Measurements from ENCODE around the gene PDLIM4. TPM values are rescaled to one million over a fixed set of nuclear protein-coding genes. Genes with fewer than 3 reads are reported as not detected.

PDLIM4 gene
- total RNA-seq, 1 donor from 2014 or later = 1.2 TPM

DNA sequence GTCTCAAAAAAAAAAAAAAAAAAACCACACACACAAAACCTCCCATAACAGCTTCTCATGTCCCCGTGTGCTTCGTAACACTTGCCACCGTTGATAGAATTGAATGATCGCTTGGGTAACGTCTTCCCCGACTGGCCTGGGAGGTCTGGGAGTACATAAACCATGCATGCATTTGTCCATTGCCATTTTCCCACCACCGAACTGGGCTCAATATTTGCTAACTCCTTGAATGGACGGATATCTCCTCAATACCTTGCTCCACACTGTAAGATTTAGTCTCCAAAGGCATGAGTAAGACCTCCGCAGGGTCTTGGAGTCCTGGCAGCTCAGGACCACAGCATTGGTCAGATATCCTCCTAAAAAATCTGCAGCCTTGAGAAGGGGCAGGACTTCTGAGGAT lies 26.6 kb upstream of the PDLIM4 start:
- no peak overlapping the region for H3K4me3 Mint-ChIP-seq (ENCODE audit: low read depth)
- H3K36me3 Mint-ChIP-seq (ENCODE audit: low read depth) = peaks cover 7% of the 10 kb centered on the region
- H3K27me3 Mint-ChIP-seq (ENCODE audit: low read depth) = peaks cover 12% of the 10 kb centered on the region
- H3K4me1 Mint-ChIP-seq (ENCODE audit: low read depth) = peaks cover 33% of the 10 kb centered on the region
- intact Hi-C loops (cut with micrococcal nuclease) = no loop called here
- no peak overlapping the region for H3K27ac Mint-ChIP-seq
- H3K9me3 Mint-ChIP-seq = no peaks in the 10 kb centered on the region
- DNase-seq (ENCODE audit: low spot score) = no peak

DNA sequence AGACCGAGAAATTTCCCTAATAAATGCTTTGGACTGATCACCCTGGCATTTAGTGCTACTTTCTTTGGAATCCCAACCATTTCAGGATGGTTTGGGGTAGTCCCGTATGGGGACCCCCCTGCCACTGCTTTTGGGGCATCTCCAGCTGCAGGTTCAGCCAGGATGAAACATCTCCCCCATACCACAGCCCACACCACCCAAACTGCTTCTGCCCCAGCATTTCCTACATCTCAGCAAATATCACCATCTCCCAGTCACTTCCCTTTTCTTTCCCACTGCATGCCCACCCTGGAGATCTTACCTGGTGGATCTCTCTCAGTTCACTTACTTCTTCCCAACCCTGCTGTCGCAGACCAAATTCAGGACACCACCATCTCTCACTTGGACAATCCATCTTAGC lies 25.0 kb upstream of the PDLIM4 start:
- Mint-ChIP-seq H3K27ac (no peak overlapping the region), H3K4me3 (ENCODE audit: low read depth) (no peak overlapping the region), H3K36me3 (ENCODE audit: low read depth) (no peaks in the 10 kb centered on the region), H3K4me1 (ENCODE audit: low read depth) (peaks cover 24% of the 10 kb centered on the region), H3K27me3 (ENCODE audit: low read depth) (peaks cover 12% of the 10 kb centered on the region), H3K9me3 (no peaks in the 10 kb centered on the region)
- intact Hi-C loops (cut with micrococcal nuclease) = no loop called here
- no peak for DNase-seq (ENCODE audit: low spot score)

DNA sequence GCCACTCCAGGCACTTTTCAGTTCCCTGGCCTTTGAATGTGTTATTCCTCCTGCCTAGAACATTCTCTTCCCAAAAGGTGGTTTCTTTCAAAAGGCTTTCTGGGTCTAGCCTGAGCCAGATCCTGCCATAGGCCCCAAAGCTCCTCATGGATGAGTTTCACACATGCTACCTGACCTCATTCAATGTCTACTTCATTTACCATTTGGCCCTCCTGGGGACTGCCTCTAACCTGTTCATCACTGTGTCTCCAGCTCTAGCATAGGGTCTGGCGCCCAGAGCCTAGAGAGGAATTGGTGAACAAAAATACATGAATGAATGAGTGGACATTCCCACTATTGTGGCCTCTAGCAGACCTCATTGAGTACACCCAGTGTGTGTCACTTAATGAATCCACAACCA lies 24.4 kb upstream of the PDLIM4 start:
- Mint-ChIP-seq H3K9me3 (no peaks in the 10 kb centered on the region), H3K4me1 (ENCODE audit: low read depth) (peaks cover 27% of the 10 kb centered on the region), H3K36me3 (ENCODE audit: low read depth) (no peaks in the 10 kb centered on the region), H3K27ac (no peak overlapping the region), H3K4me3 (ENCODE audit: low read depth) (no peak overlapping the region), H3K27me3 (ENCODE audit: low read depth) (peaks cover 12% of the 10 kb centered on the region)
- intact Hi-C loops (cut with micrococcal nuclease) = no loop called here
- DNase-seq (ENCODE audit: low spot score) = no peak

DNA sequence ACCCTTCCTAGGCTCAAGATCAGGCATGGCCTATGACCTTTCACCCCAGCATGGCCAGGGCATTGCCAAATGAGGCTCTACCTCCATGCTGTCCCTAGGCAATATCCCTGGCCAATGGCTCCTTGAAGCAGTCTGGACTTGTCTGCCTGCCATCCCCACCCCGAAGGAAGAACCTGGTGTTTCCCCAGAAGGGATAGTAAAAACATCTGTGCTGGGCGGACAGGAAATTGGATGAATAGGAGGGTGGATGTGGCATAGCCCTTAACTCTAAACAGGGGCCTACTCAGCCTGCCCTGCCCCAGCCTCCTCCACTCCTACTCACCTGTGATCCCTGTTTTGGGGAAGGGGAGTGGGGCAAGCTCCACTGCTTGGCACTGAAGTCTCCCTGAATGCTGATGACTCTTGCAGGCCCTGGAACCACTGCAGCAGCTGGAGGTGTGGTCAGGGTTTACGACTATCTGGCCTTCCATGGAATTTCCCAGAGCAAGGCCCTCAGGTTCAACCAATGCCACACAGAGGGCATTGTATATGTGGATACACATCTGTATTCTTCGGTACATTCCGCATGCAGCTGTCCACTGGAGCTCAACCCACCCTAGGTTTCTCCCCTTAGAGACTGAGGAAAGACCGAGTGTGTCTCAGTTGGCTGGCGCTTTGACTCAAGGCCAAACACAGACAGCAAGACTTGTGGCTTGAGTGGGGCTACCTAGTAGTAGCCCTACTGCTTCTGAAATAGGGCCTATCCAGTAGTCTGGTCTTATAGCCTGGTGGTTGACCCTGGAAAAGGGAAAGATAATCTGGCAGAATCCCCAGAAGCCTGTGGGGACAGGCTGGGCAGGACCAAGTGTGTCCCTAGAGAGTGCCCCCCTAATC lies 23.4 kb upstream of the PDLIM4 start:
- no peak overlapping the region for H3K27ac Mint-ChIP-seq
- no peak for DNase-seq (ENCODE audit: low spot score)
- intact Hi-C loops (cut with micrococcal nuclease) = no loop called here

DNA sequence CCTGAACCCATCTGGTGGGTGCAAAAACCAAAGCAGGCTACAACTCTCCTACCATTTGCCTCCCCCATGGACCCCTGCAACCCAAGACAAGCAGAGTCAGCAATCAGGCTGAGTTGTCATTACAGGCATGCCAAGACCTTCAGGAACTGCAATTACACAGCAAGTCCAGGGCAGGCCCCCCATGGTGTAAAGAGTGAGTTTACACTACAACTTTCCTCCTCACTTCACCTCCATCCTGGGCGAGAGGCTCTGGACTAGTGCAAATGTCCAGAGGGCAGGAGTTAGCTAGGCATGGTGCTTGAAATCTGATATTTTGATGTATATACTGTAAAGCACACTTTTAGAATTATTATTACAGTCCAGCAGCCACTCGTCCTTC lies 22.8 kb upstream of the PDLIM4 start:
- H3K4me3 Mint-ChIP-seq (ENCODE audit: low read depth) = no peak overlapping the region
- no peak for DNase-seq (ENCODE audit: low spot score)
- no peak overlapping the region for H3K27ac Mint-ChIP-seq

More for the DNA sequence above, 23.4 kb upstream of the PDLIM4 start:
- Mint-ChIP-seq H3K36me3 (ENCODE audit: low read depth) (no peaks in the 10 kb centered on the region), H3K4me3 (ENCODE audit: low read depth) (no peak overlapping the region), H3K9me3 (no peaks in the 10 kb centered on the region), H3K4me1 (ENCODE audit: low read depth) (peaks cover 28% of the 10 kb centered on the region), H3K27me3 (ENCODE audit: low read depth) (peaks cover 11% of the 10 kb centered on the region)

DNA sequence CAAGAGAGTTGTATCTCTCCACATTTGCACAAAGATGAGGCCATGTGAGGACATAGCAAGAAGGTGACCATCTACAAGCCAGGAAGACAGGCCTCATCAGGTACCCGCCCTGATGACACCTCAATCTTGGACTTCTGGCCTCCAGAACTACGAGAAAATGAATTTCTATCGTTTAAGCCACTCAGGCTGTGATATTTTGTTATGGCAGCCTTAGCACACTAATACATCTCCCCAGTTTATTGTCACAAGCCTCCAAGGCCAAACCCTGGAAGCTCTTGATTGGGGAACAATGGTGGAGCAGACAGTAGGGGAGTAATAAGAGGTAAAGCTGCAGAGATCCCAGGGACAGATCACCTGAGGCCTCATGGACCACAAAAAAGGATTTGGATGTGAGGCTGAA lies 22.2 kb upstream of the PDLIM4 start:
- Mint-ChIP-seq H3K4me3 (ENCODE audit: low read depth) (no peak overlapping the region), H3K27ac (no peak overlapping the region), H3K27me3 (ENCODE audit: low read depth) (peaks cover 1% of the 10 kb centered on the region), H3K36me3 (ENCODE audit: low read depth) (no peaks in the 10 kb centered on the region), H3K9me3 (no peaks in the 10 kb centered on the region), H3K4me1 (ENCODE audit: low read depth) (peaks cover 18% of the 10 kb centered on the region)
- no peak for DNase-seq (ENCODE audit: low spot score)
- intact Hi-C loops (cut with micrococcal nuclease) = loop anchor here (5.0 kb wide), 2 partner anchors 57 to 168 kb away; partner anchors contain the start of gene SLC22A4

More for the DNA sequence above, 22.8 kb upstream of the PDLIM4 start:
- peaks cover 4% of the 10 kb centered on the region for H3K27me3 Mint-ChIP-seq (ENCODE audit: low read depth)
- no peaks in the 10 kb centered on the region for H3K9me3 Mint-ChIP-seq
- intact Hi-C loops (cut with micrococcal nuclease) = loop anchor here (5.0 kb wide), 2 partner anchors 58 to 167 kb away; partner anchors contain the start of gene SLC22A4
- H3K4me1 Mint-ChIP-seq (ENCODE audit: low read depth) = peaks cover 22% of the 10 kb centered on the region
- H3K36me3 Mint-ChIP-seq (ENCODE audit: low read depth) = no peaks in the 10 kb centered on the region

DNA sequence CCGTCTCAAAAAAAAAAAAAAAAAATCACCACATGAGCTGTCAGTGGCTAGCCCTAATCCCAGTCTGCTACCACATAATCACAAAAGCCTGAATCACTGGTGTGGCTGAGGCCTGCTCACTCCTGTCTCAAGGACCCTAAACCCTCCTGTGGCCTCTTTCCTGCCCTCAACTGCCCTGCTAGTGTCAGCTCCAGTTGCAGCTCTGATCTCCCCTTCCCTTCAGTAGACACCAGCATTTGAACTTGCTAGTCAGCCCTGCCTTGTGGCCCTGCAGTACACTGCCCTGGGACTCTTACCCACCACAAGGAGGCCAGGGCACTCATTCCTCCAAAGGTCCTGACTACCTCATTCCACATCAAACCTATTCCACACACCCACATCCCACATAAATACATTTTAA lies 20.4 kb upstream of the PDLIM4 start:
- H3K4me1 Mint-ChIP-seq (ENCODE audit: low read depth) = peaks cover 9% of the 10 kb centered on the region
- H3K4me3 Mint-ChIP-seq (ENCODE audit: low read depth) = no peak overlapping the region
- no peaks in the 10 kb centered on the region for H3K36me3 Mint-ChIP-seq (ENCODE audit: low read depth)
- peaks cover 7% of the 10 kb centered on the region for H3K9me3 Mint-ChIP-seq
- intact Hi-C loops (cut with micrococcal nuclease) = loop anchor here (5.0 kb wide), 2 partner anchors 55 to 170 kb away; partner anchors contain the start of gene SLC22A4
- H3K27me3 Mint-ChIP-seq (ENCODE audit: low read depth) = peaks cover 5% of the 10 kb centered on the region
- no peak for DNase-seq (ENCODE audit: low spot score)
- no peak overlapping the region for H3K27ac Mint-ChIP-seq

DNA sequence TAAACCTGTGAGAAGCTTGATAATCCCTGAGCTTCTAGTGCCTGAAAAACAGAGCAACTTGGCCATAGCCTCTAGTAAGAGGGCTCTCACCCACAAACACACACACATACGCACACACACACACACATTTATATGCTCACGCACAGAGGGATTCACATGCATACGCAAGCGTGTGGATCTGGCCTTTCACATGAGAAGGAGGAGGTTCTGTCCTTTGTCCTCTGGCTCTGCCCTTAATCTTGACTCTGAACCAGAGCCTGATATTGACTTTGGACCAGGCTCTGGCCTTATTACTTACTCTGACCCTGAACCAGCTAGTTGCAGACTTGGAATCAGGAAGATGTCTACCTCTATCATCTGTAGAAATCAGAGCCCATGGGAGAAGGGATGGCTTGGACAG lies 19.8 kb upstream of the PDLIM4 start:
- no peak for DNase-seq (ENCODE audit: low spot score)
- Mint-ChIP-seq H3K4me3 (ENCODE audit: low read depth) (no peak overlapping the region), H3K36me3 (ENCODE audit: low read depth) (no peaks in the 10 kb centered on the region), H3K27ac (no peak overlapping the region), H3K4me1 (ENCODE audit: low read depth) (peaks cover 9% of the 10 kb centered on the region), H3K9me3 (peaks cover 7% of the 10 kb centered on the region), H3K27me3 (ENCODE audit: low read depth) (peaks cover 5% of the 10 kb centered on the region)
- intact Hi-C loops (cut with micrococcal nuclease) = loop anchor here (5.0 kb wide), 2 partner anchors 55 to 170 kb away; partner anchors contain the start of gene SLC22A4

DNA sequence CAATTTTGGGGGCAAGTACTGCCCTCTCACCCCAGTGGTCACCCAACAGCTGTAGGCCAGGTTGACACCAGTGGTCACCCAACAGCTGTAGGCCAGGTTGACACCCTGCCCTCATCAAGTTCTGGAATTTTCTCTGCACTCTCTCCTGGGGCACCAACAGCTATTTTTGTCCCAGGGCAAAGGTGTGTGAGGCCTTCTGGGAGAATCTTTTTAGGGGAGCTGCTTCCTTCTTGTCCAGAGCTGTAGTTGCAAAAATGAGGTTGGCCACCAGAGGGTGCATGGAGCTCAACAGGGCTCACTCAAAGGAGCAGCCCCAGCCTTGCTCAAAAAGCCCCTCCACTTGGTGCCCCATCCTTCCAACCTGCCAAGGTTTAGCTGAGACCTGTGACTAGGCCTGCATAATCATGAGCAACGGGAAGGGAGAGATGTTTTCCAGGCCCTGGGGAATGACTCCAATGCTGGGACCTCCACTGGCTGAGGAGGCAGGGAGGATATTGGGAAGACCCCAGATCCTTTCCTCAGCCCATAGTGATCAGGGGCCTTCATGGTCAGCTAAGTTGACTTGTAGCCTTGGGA lies 19.2 kb upstream of the PDLIM4 start:
- intact Hi-C loops (cut with micrococcal nuclease) = loop anchor here (5.0 kb wide), 2 partner anchors 54 to 171 kb away; partner anchors contain the start of gene SLC22A4

DNA sequence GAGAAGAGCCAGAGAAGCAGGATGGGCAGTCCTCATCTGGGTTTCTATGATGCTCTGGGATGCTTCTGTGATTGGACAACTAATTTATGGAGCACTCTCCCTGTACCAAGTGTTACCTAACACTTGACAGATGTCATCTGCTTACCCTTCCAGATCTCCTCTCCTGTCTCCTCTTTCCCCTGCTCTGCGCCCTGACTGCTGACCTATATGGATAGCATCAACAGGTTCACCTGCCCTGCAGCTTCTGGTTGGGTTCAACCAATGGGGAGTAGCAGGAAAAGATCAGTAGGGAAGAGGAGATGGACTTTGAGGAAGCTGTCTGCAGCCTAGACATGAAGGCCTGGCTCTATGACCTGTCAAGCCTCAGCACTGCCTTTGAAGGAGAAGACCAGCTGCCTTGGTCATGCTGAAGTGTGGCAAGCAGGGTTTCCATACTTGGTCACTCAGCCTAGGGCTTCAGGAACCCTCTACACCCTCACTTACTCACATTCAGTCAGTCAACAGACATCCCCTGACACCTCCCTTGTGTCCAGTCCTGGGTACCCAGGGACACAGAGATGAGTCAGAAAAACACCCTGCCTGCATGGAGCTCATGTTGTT lies 18.5 kb upstream of the PDLIM4 start:
- Mint-ChIP-seq H3K4me1 (ENCODE audit: low read depth) (peaks cover 9% of the 10 kb centered on the region), H3K36me3 (ENCODE audit: low read depth) (peaks cover 2% of the 10 kb centered on the region), H3K27me3 (ENCODE audit: low read depth) (peaks cover 9% of the 10 kb centered on the region), H3K4me3 (ENCODE audit: low read depth) (no peak overlapping the region), H3K9me3 (peaks cover 12% of the 10 kb centered on the region), H3K27ac (no peak overlapping the region)
- no peak for DNase-seq (ENCODE audit: low spot score)
- intact Hi-C loops (cut with micrococcal nuclease) = loop anchor here (5.0 kb wide), 2 partner anchors 53 to 172 kb away; partner anchors contain the start of gene SLC22A4

More for the DNA sequence above, 19.2 kb upstream of the PDLIM4 start:
- Mint-ChIP-seq H3K4me3 (ENCODE audit: low read depth) (no peak overlapping the region), H3K9me3 (peaks cover 7% of the 10 kb centered on the region), H3K36me3 (ENCODE audit: low read depth) (no peaks in the 10 kb centered on the region), H3K27ac (no peak overlapping the region), H3K4me1 (ENCODE audit: low read depth) (peaks cover 9% of the 10 kb centered on the region), H3K27me3 (ENCODE audit: low read depth) (peaks cover 9% of the 10 kb centered on the region)
- DNase-seq (ENCODE audit: low spot score) = peak; percentile 61

DNA sequence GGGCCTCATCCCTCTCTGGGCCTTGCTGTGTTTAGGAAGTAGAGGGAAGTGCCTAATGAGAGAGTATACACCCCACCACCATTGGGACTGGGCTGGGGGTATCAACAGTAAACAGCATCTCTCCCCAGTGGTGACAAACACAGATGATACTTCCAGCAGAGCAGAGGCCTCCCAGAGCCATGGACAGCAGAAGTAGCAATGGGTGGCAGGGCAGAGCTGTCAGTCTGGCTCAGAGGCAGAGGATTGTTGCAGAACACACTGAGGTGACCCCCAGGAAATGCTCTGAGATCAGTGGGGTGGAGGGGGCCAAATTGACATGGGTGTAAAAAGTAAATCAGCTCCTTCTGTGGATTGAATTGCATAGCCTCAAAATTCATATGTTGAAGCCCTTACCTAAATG lies 17.7 kb upstream of the PDLIM4 start:
- Mint-ChIP-seq H3K4me3 (ENCODE audit: low read depth) (no peak overlapping the region), H3K9me3 (peaks cover 19% of the 10 kb centered on the region), H3K4me1 (ENCODE audit: low read depth) (peaks cover 9% of the 10 kb centered on the region), H3K27ac (no peak overlapping the region), H3K36me3 (ENCODE audit: low read depth) (peaks cover 2% of the 10 kb centered on the region), H3K27me3 (ENCODE audit: low read depth) (peaks cover 11% of the 10 kb centered on the region)
- intact Hi-C loops (cut with micrococcal nuclease) = loop anchor here (5.0 kb wide), 2 partner anchors 53 to 172 kb away; partner anchors contain the start of gene SLC22A4
- no peak for DNase-seq (ENCODE audit: low spot score)

DNA sequence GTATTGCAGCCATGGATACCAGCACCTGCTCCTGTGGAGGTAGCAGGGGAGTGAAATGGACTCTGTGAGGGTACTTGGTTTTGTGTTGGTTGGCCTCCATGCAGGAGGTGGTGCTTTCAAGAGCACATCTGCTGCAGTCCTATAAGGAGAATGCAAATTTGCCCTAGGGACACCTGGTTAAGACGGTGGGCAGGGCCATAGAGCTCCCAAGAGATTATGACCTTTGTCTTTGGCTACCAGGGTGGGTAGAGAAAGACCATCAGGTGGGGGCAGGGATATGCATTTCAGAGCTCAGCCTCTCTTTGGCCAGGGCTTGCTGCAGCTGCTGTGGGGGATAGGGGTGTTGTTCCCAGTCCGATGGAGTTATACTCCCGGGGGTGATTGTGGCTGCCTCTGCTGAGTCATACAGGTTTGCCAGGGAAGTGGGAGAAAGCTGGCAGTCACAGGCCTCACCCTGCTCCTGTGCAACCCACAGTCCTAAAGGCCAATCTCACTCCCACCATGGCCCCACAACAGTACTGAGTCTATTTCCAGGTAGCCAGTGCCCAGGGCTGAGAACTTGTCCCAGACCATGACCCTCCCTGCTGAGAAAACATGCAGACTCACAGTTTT lies 14.0 kb upstream of the PDLIM4 start:
- H3K4me3 Mint-ChIP-seq (ENCODE audit: low read depth) = no peak overlapping the region
- intact Hi-C loops (cut with micrococcal nuclease) = loop anchor here (2.0 kb wide), 1 partner anchor 17 kb away; no protein-coding TSS in a partner anchor
- no peak overlapping the region for H3K27ac Mint-ChIP-seq
- peaks cover 22% of the 10 kb centered on the region for H3K27me3 Mint-ChIP-seq (ENCODE audit: low read depth)
- H3K4me1 Mint-ChIP-seq (ENCODE audit: low read depth) = no peaks in the 10 kb centered on the region
- peaks cover 2% of the 10 kb centered on the region for H3K36me3 Mint-ChIP-seq (ENCODE audit: low read depth)
- DNase-seq (ENCODE audit: low spot score) = no peak
- peaks cover 43% of the 10 kb centered on the region for H3K9me3 Mint-ChIP-seq

Data from activated T-helper 2 cell treated with anti-CD3 and anti-CD28 coated beads, Interferon-gamma antibody, Interleukin-2, Interleukin-4, amounts not matched to agents 10 μg/mL and 5 μg/mL and 100 μg/mL, durations not matched to agents 14 hours and 24 hours and 36 hours (primary cell).